Gastrocnemius medialis (tissue), 4 donors: ENCODE data around the gene COG7.

Source experiments
- CTCF ChIP-seq, 5 experiments: fragments of 450-650 bp in 3 of 5; fragments of 200-600 bp in 2 of 5; sonication (generic) in 2 of 5; IDR thresholded peaks in 4 of 5; conservative IDR thresholded peaks in 1 of 5; 1 replicate in 4 of 5; 2 replicates in 1 of 5; pipeline ENCODE4 v1.5.1; 2016 to 2019; ENCODE audit warnings: antibody characterized with exemption in 5 of 5, mild to moderate bottlenecking in 3 of 5, moderate library complexity in 3 of 5
- POLR2A ChIP-seq, 2 donors: fragments of 450-650 bp; IDR thresholded peaks; one replicate each; pipeline ENCODE4 v1.6.1; 2017; ENCODE audit warnings: antibody characterized with exemption in 2 of 2, mild to moderate bottlenecking in 2 of 2, moderate library complexity in 2 of 2

- TF ChIP-seq CTCF (IDR thresholded peaks at IDR 0.05 in 4 of 5, conservative IDR thresholded peaks at IDR 0.05 in 1 of 5) (no peak), POLR2A (IDR thresholded peaks at IDR 0.05) (no peak)
Measured at GRCh38 chr16:23339787-23340186, 113.2 kb downstream of the COG7 start.
